Endothelial cell of umbilical vein (primary cell): Measurements from ENCODE around the gene SLC6A7. TPM values are rescaled to one million over a fixed set of nuclear protein-coding genes. Genes with fewer than 3 reads are reported as not detected.

Source experiments
- BruUV-seq: library from RNA; stranded (reverse); fragments of 400-500 nt; replicated peaks from 2 replicates; lab custom pipeline; 2021; lab: Mats Ljungman, UMichigan
- CTCF ChIA-PET: fragments of 300-600, 350-600 bp; sonication (Branson Sonifier 250); formaldehyde crosslinking; loops from one replicate; lab custom pipeline; 2021; ENCODE audit warnings: antibody characterized with exemption, inconsistent platforms; lab: Charles Lee
- POLR2A ChIA-PET: fragments of 300-600, 350-600 bp; sonication (Branson Sonifier 250); formaldehyde crosslinking; loops from one replicate; lab custom pipeline; 2021; ENCODE audit warnings: antibody characterized with exemption, inconsistent platforms; lab: Charles Lee
- DNase-seq: peaks from one replicate; pipeline ENCODE4 v3.0.0-alpha.2; 2011; ENCODE audit warnings: low read depth, low spot score
- FAIRE-seq: peaks from 2 replicates; lab custom pipeline; 2011; peaks lifted over from hg19 to GRCh38; lab: Jason Lieb, UNC
- H2AFZ ChIP-seq: 2 replicates; pipeline ENCODE4 v1.6.0; 2012; ENCODE audit warnings: low read depth, low read length, control low read depth, inconsistent platforms
- H3K27ac ChIP-seq: 2 replicates; pipeline ENCODE4 v1.5.1; 2011; ENCODE audit warnings: low read depth, mild to moderate bottlenecking, control low read depth, low read length, moderate library complexity; ENCODE audit not compliant: insufficient read depth
- H3K27me3 ChIP-seq, 2 experiments: 2 replicates each; pipeline versions ENCODE4 v1.6.0 to v1.6.1; 2011; ENCODE audit warnings: low read length in 2 of 2, mixed read lengths in 1 of 2; ENCODE audit not compliant: control insufficient read depth in 2 of 2, insufficient read depth in 2 of 2
- H3K36me3 ChIP-seq, 2 experiments: 2 replicates in 1 of 2; 3 replicates in 1 of 2; pipeline ENCODE4 v1.5.1; 2011; ENCODE audit warnings: low read length in 2 of 2, mild to moderate bottlenecking in 1 of 2, moderate library complexity in 1 of 2; ENCODE audit not compliant: control insufficient read depth in 2 of 2, insufficient read depth in 2 of 2; ENCODE audit errors: extremely low read depth in 1 of 2
- H3K4me1 ChIP-seq: 3 replicates; pipeline ENCODE4 v1.5.1; 2011; ENCODE audit warnings: mild to moderate bottlenecking, low read length; ENCODE audit not compliant: control insufficient read depth, insufficient read depth; ENCODE audit errors: extremely low read depth
- H3K4me2 ChIP-seq: 2 replicates; pipeline ENCODE4 v1.6.1; 2011; ENCODE audit warnings: low read length, control low read depth, mixed read lengths; ENCODE audit not compliant: insufficient read depth
- H3K4me3 ChIP-seq, 3 experiments: fragments of 200-600 bp in 1 of 3; sonication (generic), shearing (Covaris generic) in 1 of 3; replicated peaks in 1 of 3; 2 replicates each; pipeline ENCODE4 v1.5.1; 2011 to 2016; ENCODE audit warnings: control low read depth in 3 of 3, low read length in 3 of 3, mild to moderate bottlenecking in 2 of 3, inconsistent platforms in 1 of 3, low read depth in 1 of 3, moderate library complexity in 1 of 3; ENCODE audit not compliant: insufficient read depth in 1 of 3
- H3K79me2 ChIP-seq: 2 replicates; pipeline ENCODE4 v1.6.0; 2012; ENCODE audit warnings: low read length, inconsistent platforms; ENCODE audit not compliant: control insufficient read depth, insufficient read depth
- H3K9ac ChIP-seq: replicated peaks from 2 replicates; pipeline ENCODE3; 2011; ENCODE audit warnings: low read length, control low read depth; ENCODE audit not compliant: insufficient read depth; ENCODE audit errors: extremely low read depth
- H3K9me1 ChIP-seq: replicated peaks from 3 replicates; pipeline ENCODE4 v1.6.0; 2011; ENCODE audit warnings: mild to moderate bottlenecking, low read length; ENCODE audit not compliant: control insufficient read depth, insufficient read depth; ENCODE audit errors: extremely low read depth
- H3K9me3 ChIP-seq: replicated peaks from 2 replicates; pipeline ENCODE4 v1.5.1; 2012; ENCODE audit warnings: low read length, inconsistent platforms; ENCODE audit not compliant: control insufficient read depth, insufficient read depth
- H4K20me1 ChIP-seq: replicated peaks from 2 replicates; pipeline ENCODE3; 2011; ENCODE audit warnings: mild to moderate bottlenecking, low read length; ENCODE audit not compliant: control insufficient read depth, insufficient read depth; ENCODE audit errors: extremely low read depth
- CTCF ChIP-seq, 2 donors: IDR thresholded peaks; 1 replicate in 1 of 2; 2 replicates in 1 of 2; pipeline ENCODE4 v1.5.1; 2011; ENCODE audit warnings: low read length in 2 of 2, mild to moderate bottlenecking in 2 of 2, moderate library complexity in 2 of 2, control low read depth in 1 of 2, inconsistent platforms in 1 of 2, low read depth in 1 of 2; ENCODE audit not compliant: insufficient read depth in 1 of 2; ENCODE audit errors: extremely low read depth in 1 of 2
- EZH2 ChIP-seq: IDR thresholded peaks from 2 replicates; pipeline ENCODE4 v1.6.1; 2012; ENCODE audit warnings: borderline replicate concordance, low read depth, mild to moderate bottlenecking, moderate library complexity, low read length, inconsistent platforms; ENCODE audit not compliant: severe bottlenecking
- FOS ChIP-seq: IDR thresholded peaks from 2 replicates; pipeline ENCODE4 v1.6.1; 2011; ENCODE audit warnings: mild to moderate bottlenecking, low read length, moderate library complexity, borderline replicate concordance; ENCODE audit not compliant: insufficient read depth
- GATA2 ChIP-seq: IDR thresholded peaks from 2 replicates; pipeline ENCODE4 v1.7.0; 2011; ENCODE audit warnings: low read depth, mild to moderate bottlenecking, moderate library complexity, mixed read lengths, low read length; ENCODE audit not compliant: insufficient read length, insufficient read depth
- JUN ChIP-seq: IDR thresholded peaks from 2 replicates; pipeline ENCODE4 v1.6.1; 2011; ENCODE audit warnings: borderline replicate concordance, low read depth; ENCODE audit not compliant: insufficient read length, insufficient read depth
- MYC ChIP-seq: IDR thresholded peaks from one replicate; pipeline ENCODE4 v1.6.1; 2011; ENCODE audit warnings: mild to moderate bottlenecking, low read depth, low read length
- POLR2A ChIP-seq: IDR thresholded peaks from 2 replicates; pipeline ENCODE4 v1.6.1; 2012; ENCODE audit warnings: low read depth, mild to moderate bottlenecking, control low read depth, low read length
- POLR2AphosphoS5 ChIP-seq: IDR thresholded peaks from 2 replicates; pipeline ENCODE4 v1.6.1; 2012; ENCODE audit warnings: low read depth, mild to moderate bottlenecking, control low read depth, low read length, moderate library complexity; ENCODE audit not compliant: insufficient read depth
- dilution Hi-C: fragments of 300-500 bp; cut with MboI; formaldehyde crosslinking; loops from one replicate; pipeline ENCODE4 v1.15.0; 2019; ENCODE audit warnings: low sequenced_read_pairs; ENCODE audit not compliant: extremely low pct_ligation_motif_present
- intact Hi-C: fragments of 100-400 bp; cut with micrococcal nuclease; formaldehyde crosslinking; loops from one replicate; pipeline ENCODE4 v1.10.0; 2022
- polyA plus RNA-seq, 4 experiments: library from polyadenylated mRNA; depleted of rRNA in 3 of 4; stranded (reverse) in 3 of 4; unstranded in 1 of 4; fragments of >200 nt; gene quantifications; 2 replicates each; pipeline versions ENCODE4 v1.2.1 to v1.2.3, GENCODE V29; 2011 to 2012; ENCODE audit warnings: missing spikeins in 1 of 4
- total RNA-seq: library from RNA; stranded (reverse); gene quantifications from 2 replicates; pipeline ENCODE4 v1.2.3, GENCODE V29; 2021
- TF ChIP-seq, protein P1 (sequence below): IDR thresholded peaks from 2 replicates; pipeline ENCODE4 v1.6.1; 2011; ENCODE audit not compliant: insufficient read depth, insufficient read length

The SLC6A7 gene
- total and polyA plus RNA-seq, 2 donors (not counting 3 experiments of a cell fraction or from before 2014, with no cell fraction given): not detected

GRCh38 chr5:150186137-150186536 lies 3.7 kb upstream of the SLC6A7 start:
- Histone ChIP-seq H3K27me3 (peaks cover 36 to 46% of the 10 kb centered on the region in 2 experiments), H3K9ac (no peak overlapping the region), H4K20me1 (no peaks in the 10 kb centered on the region), H3K79me2 (no peaks in the 10 kb centered on the region), H3K9me1 (no peaks in the 10 kb centered on the region), H3K9me3 (no peaks in the 10 kb centered on the region), H3K27ac (no peak overlapping the region), H3K4me1 (no peaks in the 10 kb centered on the region), H3K4me3 (no peak overlapping the region), H3K36me3 (no peaks in the 10 kb centered on the region), H3K4me2 (no peak overlapping the region), H2AFZ (no peak overlapping the region)
- ChIA-PET CTCF (interaction anchor here (3.1 kb wide), 1 partner anchor 10 kb away, joined by 10 read pairs; no protein-coding TSS in a partner anchor), POLR2A (no interaction called here)
- dilution Hi-C loops: no loop called here
- intact Hi-C loops: no loop called here
- FAIRE-seq (no peak), DNase-seq (no peak)
- TF ChIP-seq POLR2A (no peak), MYC (no peak), EZH2 (no peak)
- TF ChIP-seq, protein P1, sequence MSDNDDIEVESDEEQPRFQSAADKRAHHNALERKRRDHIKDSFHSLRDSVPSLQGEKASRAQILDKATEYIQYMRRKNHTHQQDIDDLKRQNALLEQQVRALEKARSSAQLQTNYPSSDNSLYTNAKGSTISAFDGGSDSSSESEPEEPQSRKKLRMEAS: no peak
- BruUV-seq: no TSS peak

DNA sequence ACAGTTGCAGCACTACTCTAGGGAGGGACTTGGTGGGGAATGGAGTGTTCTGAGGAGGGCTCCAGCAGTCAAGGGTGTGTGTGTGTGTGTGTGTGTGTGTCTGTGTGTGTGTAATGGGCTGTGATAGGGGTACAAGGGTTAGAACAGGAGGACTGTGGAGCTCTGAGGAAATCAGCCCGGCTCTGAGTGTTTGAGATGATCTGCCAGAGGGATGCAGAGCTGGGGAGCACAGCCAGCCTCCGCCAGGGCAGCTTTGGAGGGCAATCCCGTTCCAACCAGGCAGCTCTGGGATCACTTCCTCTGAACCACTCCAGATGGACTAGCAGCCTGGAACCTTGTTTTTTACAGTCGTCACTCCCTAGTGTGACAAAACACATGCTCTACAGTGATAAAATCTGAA lies 3.0 kb upstream of the SLC6A7 start:
- Histone ChIP-seq H2AFZ (no peak overlapping the region), H3K79me2 (no peaks in the 10 kb centered on the region), H3K27me3 (peaks cover 41 to 52% of the 10 kb centered on the region in 2 experiments), H3K4me1 (no peaks in the 10 kb centered on the region), H3K9me3 (no peaks in the 10 kb centered on the region), H3K36me3 (no peaks in the 10 kb centered on the region), H3K27ac (no peak overlapping the region), H3K4me2 (no peak overlapping the region), H4K20me1 (no peaks in the 10 kb centered on the region), H3K9me1 (no peaks in the 10 kb centered on the region), H3K4me3 (no peak overlapping the region), H3K9ac (no peak overlapping the region)
- dilution Hi-C loops (no loop called here), intact Hi-C loops (no loop called here)
- no peak for FAIRE-seq
- no TSS peak for BruUV-seq
- TF ChIP-seq CTCF (IDR thresholded peaks at IDR 0.05; ENCODE audit: extremely low read depth in 1 of 2, insufficient read depth in 1 of 2, low read depth in 1 of 2, low read length in 2 of 2) (no peak), FOS (no peak), POLR2AphosphoS5 (no peak), MYC (no peak), JUN (no peak), EZH2 (no peak), POLR2A (no peak), GATA2 (no peak)
- TF ChIP-seq, protein P1: no peak
- ChIA-PET CTCF (interaction anchor here (1.2 to 3.1 kb wide), 2 partner anchors 11 to 13 kb away, joined by 3 to 10 read pairs; no protein-coding TSS in a partner anchor), POLR2A (no interaction called here)
- no peak for DNase-seq
